ENCODE results near the gene FN1. TPM values are rescaled to one million over a fixed set of nuclear protein-coding genes. Genes with fewer than 3 reads are reported as not detected.
"Not testable (repeated sequence)": the region's sequence is repeated elsewhere in the genome, so short reads cannot be mapped to it uniquely, and the experiment has no call there.

The FN1 gene
- total and polyA plus RNA-seq, 2 of the 8 experiments (the other 6 are each of a cell fraction or from before 2014, with no cell fraction given) = 42.9 to 109 TPM

- H3K9me3 ChIP-seq (ENCODE audit: insufficient read depth in 2 of 2, low read depth in 1 of 2, low read length in 1 of 2); H2AK5ac ChIP-seq (ENCODE audit: low read depth, low read length); H3K23ac ChIP-seq (ENCODE audit: insufficient read length); H2BK15ac ChIP-seq (ENCODE audit: low read length); H3K27ac ChIP-seq (ENCODE audit: low read depth, low read length); H4K8ac ChIP-seq (ENCODE audit: extremely low read depth, insufficient read depth, low read length); H3K79me2 ChIP-seq (ENCODE audit: control insufficient read depth in 1 of 2, insufficient read depth in 2 of 2, low read length in 2 of 2); H2BK5ac ChIP-seq (ENCODE audit: low read depth, low read length); H3K23me2 ChIP-seq (ENCODE audit: low read depth, low read length); FAIRE-seq; H4K91ac ChIP-seq (replicated peaks; ENCODE audit: insufficient read length, low read length); H3K4me2 ChIP-seq (ENCODE audit: insufficient read depth in 1 of 2, low read depth in 2 of 2, low read length in 2 of 2); H4K5ac ChIP-seq (ENCODE audit: insufficient read length, low read depth, low read length); H3K79me1 ChIP-seq (ENCODE audit: low read depth, low read length); H3K9ac ChIP-seq (replicated peaks in 1 of 4; ENCODE audit: extremely low read depth in 1 of 4, low read depth in 3 of 4, low read length in 3 of 4); H3K27me3 ChIP-seq (replicated peaks in 1 of 4; ENCODE audit: control insufficient read depth in 3 of 4, extremely low read depth in 1 of 4, insufficient read depth in 3 of 4, low read length in 3 of 4); H3K4me3 ChIP-seq (ENCODE audit: extremely low read depth in 1 of 4, insufficient read depth in 2 of 4, low read depth in 3 of 4, low read length in 4 of 4); H3K18ac ChIP-seq (ENCODE audit: extremely low read depth, low read length); H2BK20ac ChIP-seq (ENCODE audit: low read length); H2BK12ac ChIP-seq (ENCODE audit: low read depth, low read length); H3K4ac ChIP-seq (replicated peaks; ENCODE audit: insufficient read length, low read depth, low read length); H2BK120ac ChIP-seq (replicated peaks; ENCODE audit: low read depth, low read length); H3K4me1 ChIP-seq (replicated peaks in 1 of 4; ENCODE audit: control insufficient read depth in 3 of 4, insufficient read depth in 4 of 4, low read length in 3 of 4); H3K56ac ChIP-seq (replicated peaks; ENCODE audit: insufficient read length, low read depth, low read length); H3K14ac ChIP-seq (ENCODE audit: insufficient read length); H4K20me1 ChIP-seq (replicated peaks in 1 of 2; ENCODE audit: control insufficient read depth in 1 of 2, insufficient read depth in 2 of 2, low read length in 2 of 2); H2AFZ ChIP-seq (ENCODE audit: low read length); DNase-seq (ENCODE audit: low read depth in 1 of 2, low spot score in 2 of 2): not testable (repeated sequence)
- POLR2A ChIA-PET (ENCODE audit: partially characterized antibody) = interaction anchor here (1.5 kb wide), 1 partner anchor 11 kb away, joined by 5 read pairs; no protein-coding TSS in a partner anchor
- CTCF ChIA-PET (ENCODE audit: partially characterized antibody) = interaction anchor here (1.0 to 1.8 kb wide), 4 partner anchors 11 to 523 kb away, joined by 3 to 6 read pairs (median 4); no protein-coding TSS in a partner anchor
- H3K36me3 ChIP-seq (ENCODE audit: control insufficient read depth in 2 of 4, insufficient read depth in 4 of 4, low read length in 3 of 4) = peaks cover 0 to 27% (median 3%) of the 10 kb centered on the region in 4 experiments; a peak in 4 of 8 replicates
- WGBS, 2 experiments (ENCODE audit: extremely low coverage in 1 of 2, insufficient coverage in 1 of 2, insufficient read length in 1 of 2, insufficient replicate concordance in 2 of 2, low coverage in 1 of 2, low lambda C conversion rate in 2 of 2, missing lambda C conversion rate in 1 of 2) = 87% methylated on average over 7 of the region's 7 CpGs; no CpG with 5 or more reads in 1 of the 2 experiments
These were observed 27.4 kb downstream of the FN1 start for GRCh38 chr2:215408441-215408840.
